Mucosa of rectum (tissue), 2 donors: ENCODE data around the gene CXCR6.

Experiments
- H3K27ac ChIP-seq, 2 donors: one replicate each; pipeline ENCODE4 v1.7.0; 2013; ENCODE audit warnings: inconsistent platforms in 2 of 2, low read depth in 2 of 2, low read length in 2 of 2
- H3K27me3 ChIP-seq, 2 donors: one replicate each; pipeline ENCODE4 v1.7.0; 2013; ENCODE audit warnings: low read length in 2 of 2; ENCODE audit not compliant: control insufficient read depth in 2 of 2, insufficient read depth in 2 of 2
- H3K36me3 ChIP-seq, 2 donors: one replicate each; pipeline ENCODE4 v1.7.0; 2013; ENCODE audit warnings: low read length in 2 of 2; ENCODE audit not compliant: control insufficient read depth in 2 of 2, insufficient read depth in 2 of 2
- H3K4me1 ChIP-seq, 2 donors: one replicate each; pipeline ENCODE4 v1.7.0; 2013; ENCODE audit warnings: low read length in 2 of 2, mild to moderate bottlenecking in 1 of 2; ENCODE audit not compliant: control insufficient read depth in 2 of 2, insufficient read depth in 2 of 2
- H3K4me3 ChIP-seq, 2 donors: one replicate each; pipeline ENCODE4 v1.7.0; 2013; ENCODE audit warnings: low read length in 2 of 2
- H3K9ac ChIP-seq, 2 donors: one replicate each; pipeline ENCODE4 v1.7.0; 2013; ENCODE audit warnings: low read length in 2 of 2, low read depth in 1 of 2, mild to moderate bottlenecking in 1 of 2
- H3K9me3 ChIP-seq, 2 donors: one replicate each; pipeline ENCODE4 v1.7.0; 2013; ENCODE audit warnings: low read length in 2 of 2; ENCODE audit not compliant: control insufficient read depth in 2 of 2
- donor health status: healthy.
- donor health status: Normal muscosa, but diverticular disease.

Gene CXCR6

DNA sequence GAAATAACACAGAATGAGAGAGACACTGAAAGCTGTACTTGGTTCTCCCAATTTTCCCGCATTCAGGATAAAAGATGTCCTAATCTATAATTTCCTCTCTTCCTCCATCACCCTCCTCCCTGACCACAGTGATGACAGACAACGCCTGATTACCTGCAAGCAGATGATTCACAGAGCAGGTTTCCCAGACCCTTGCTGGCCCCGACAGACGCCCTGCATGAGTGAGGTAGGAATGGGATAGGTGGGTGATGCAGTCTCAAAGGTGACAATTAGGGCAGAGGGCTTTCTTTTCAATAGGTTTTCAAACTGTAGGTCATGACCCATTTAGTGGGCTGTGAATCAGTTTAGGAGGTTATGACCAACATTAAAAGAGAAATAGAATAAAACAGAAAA, 5.2 kb upstream of the CXCR6 start:
- peaks cover 16 to 33% of the 10 kb centered on the region in 2 donors for H3K36me3 ChIP-seq
- H3K4me1 ChIP-seq = peaks cover 6% of the 10 kb centered on the region in 2 donors

DNA sequence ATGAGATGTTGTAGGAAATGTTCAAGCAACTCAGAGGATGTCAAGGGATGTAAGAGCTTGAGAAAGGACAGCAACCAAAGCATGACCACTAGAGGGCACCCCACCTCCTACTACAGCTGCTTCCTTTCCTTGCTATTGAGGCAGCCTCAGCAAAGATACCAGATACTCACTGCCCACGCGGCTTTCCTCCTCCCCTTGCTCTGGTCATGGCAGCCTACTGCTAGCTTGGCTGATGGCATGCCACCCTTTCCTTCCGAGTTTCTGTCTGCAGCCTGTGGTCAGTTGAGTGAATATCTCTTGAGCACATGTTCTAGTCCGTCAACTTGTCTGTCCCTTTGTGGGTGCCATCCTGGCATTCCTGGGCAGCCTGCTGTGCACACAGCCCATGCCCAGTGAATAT, 4.4 kb upstream of the CXCR6 start:
- H3K27me3 ChIP-seq = no peaks in the 10 kb centered on the region
- H3K4me3 ChIP-seq = no peak overlapping the region
- H3K9ac ChIP-seq = no peak overlapping the region
- H3K36me3 ChIP-seq = peaks cover 16 to 32% of the 10 kb centered on the region in 2 donors
- no peak overlapping the region for H3K27ac ChIP-seq
- H3K4me1 ChIP-seq = peaks cover 6% of the 10 kb centered on the region in 2 donors
- H3K9me3 ChIP-seq = no peaks in the 10 kb centered on the region

More for the DNA sequence above, 5.2 kb upstream of the CXCR6 start:
- H3K27me3 ChIP-seq = no peaks in the 10 kb centered on the region
- no peak overlapping the region for H3K27ac ChIP-seq
- no peak overlapping the region for H3K4me3 ChIP-seq
- H3K9me3 ChIP-seq = no peaks in the 10 kb centered on the region
- H3K9ac ChIP-seq = no peak overlapping the region

DNA sequence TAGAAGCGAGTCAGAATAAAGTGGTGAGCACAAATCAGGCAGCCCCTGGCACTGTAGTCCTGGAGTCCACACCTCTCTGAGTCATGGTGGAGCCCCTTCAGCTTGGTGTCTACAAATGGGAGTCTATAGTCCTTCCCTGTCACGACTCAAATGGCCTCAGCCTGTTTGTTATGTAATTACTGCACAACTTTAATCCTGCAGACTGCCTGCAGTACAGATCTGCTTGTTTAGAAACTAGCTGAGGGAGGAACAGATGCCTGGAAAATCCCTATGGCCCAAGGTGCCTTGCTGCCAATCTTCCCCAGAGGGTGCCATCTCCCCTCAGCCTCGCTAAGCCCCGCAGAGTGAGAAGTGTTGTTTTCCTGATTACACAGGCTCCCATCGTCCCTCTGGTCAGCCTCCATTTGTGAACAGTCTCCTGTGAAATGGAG, 3.9 kb upstream of the CXCR6 start:
- peaks cover 16 to 27% of the 10 kb centered on the region in 2 donors for H3K36me3 ChIP-seq
- no peaks in the 10 kb centered on the region for H3K27me3 ChIP-seq
- H3K27ac ChIP-seq = no peak overlapping the region
- H3K4me3 ChIP-seq = no peak overlapping the region
- H3K9ac ChIP-seq = no peak overlapping the region
- no peaks in the 10 kb centered on the region for H3K9me3 ChIP-seq
- H3K4me1 ChIP-seq = peaks cover 6% of the 10 kb centered on the region in 2 donors

DNA sequence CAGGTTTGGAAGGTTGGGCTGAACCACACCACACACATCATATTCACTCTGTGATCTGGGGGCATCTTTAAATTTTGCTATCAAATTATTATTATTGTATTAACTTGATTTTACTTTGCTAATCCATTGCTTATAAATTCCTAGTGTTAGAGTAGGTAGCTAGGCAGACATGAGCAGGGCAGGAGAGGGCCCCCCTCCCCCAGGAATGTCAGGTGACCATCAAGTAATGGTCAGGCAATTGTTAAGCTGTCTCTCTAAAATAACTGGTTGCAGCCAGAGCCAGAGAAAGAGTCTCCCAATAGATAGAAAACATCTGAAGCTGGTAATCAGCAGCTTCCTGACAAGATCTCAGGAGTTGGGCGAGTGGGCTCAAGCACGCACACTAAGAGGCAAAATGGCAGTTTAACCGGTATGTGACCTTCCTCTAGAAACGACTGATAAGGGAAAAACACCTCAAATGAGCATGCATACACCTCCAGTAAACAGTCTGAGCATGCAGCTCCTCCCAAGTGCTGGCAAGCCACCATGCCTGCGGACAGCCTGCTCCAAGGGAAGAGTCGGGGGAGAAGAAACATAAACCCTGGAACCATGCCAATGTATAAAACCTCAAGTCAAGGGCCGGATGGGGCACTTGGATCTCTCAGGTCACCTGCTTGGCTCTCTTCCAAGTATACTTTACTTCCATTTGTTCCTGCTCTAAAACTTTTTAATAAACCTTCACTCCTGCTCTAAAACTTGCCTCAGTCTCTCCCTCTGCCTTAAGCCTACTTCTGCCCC, 3.1 kb upstream of the CXCR6 start:
- Histone ChIP-seq H3K36me3 (peaks cover 10 to 19% of the 10 kb centered on the region in 2 donors), H3K9me3 (no peaks in the 10 kb centered on the region), H3K9ac (no peak overlapping the region), H3K4me3 (no peak overlapping the region), H3K4me1 (peaks cover 6% of the 10 kb centered on the region in 2 donors), H3K27ac (no peak overlapping the region), H3K27me3 (no peaks in the 10 kb centered on the region)

DNA sequence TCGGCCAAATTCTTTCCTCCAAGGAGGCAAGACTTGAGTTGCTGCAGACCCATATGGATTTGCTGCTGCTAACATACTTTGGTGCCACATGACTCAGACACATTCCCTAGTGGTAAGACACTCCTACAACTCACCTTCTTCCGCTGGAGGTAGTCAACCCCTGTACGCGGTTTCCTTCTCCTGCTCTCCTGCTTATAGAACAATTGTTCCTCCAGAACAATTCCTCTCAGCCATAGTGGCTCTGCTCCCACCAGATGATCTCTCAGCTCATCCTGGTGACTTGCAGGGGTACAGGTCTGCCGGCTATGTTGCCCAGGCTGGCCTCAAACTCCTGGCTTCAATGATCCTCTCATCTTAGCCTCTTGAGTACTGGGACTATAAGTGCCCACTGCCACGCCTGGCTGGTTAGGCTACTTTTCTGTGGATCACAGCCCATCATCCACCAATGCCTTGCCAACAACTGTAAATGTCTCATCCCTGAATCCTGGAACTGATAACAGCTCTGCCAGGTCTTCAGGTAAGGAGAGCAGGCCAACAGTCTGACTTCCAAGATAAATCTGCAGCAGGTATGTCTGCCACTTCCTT, 2.4 kb upstream of the CXCR6 start:
- Histone ChIP-seq H3K36me3 (peaks cover 4 to 17% of the 10 kb centered on the region in 2 donors), H3K27ac (no peak overlapping the region), H3K9me3 (no peaks in the 10 kb centered on the region), H3K4me3 (no peak overlapping the region), H3K27me3 (no peaks in the 10 kb centered on the region), H3K9ac (no peak overlapping the region), H3K4me1 (peaks cover 6% of the 10 kb centered on the region in 2 donors)

DNA sequence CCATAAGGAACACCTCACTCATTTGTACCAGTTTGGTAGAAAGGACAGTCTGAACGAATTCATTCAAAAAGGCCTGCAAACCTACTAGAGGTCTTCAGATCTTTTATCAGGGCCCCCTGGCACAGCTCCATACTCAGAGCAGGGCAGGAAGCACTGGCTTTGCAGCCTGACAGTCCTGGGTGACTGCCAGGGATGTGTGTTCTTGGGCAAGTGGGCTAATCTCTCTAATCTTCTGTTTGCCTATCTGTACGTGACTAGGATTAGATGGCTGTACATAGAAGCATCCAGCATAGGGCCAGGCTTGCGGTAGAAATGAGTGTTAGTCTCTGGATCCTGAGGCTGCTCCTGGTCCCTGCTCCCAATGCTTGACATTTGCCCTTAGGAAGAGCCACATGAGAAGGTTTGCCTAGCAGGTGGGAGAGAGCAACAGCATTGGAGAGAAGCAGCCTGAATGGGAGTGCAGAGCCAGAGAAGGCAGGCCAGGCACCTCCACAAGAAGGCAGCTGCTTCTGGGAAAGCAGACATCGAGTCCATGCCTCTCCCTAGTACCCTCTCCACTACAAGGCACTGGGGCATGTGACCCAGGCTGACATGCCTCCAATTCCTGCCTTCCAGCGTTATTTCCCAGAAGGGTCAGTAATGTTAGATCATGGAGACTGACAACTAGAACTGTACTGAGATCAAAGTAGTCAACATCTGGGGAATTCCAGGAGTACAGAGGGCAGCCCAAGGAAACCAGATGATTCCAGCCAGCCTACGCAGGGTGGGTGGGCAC, 1.0 kb upstream of the CXCR6 start:
- H3K4me3 ChIP-seq = no peak overlapping the region
- peak overlapping the region in 1 of 2 donors; percentile 6 for H3K27ac ChIP-seq

DNA sequence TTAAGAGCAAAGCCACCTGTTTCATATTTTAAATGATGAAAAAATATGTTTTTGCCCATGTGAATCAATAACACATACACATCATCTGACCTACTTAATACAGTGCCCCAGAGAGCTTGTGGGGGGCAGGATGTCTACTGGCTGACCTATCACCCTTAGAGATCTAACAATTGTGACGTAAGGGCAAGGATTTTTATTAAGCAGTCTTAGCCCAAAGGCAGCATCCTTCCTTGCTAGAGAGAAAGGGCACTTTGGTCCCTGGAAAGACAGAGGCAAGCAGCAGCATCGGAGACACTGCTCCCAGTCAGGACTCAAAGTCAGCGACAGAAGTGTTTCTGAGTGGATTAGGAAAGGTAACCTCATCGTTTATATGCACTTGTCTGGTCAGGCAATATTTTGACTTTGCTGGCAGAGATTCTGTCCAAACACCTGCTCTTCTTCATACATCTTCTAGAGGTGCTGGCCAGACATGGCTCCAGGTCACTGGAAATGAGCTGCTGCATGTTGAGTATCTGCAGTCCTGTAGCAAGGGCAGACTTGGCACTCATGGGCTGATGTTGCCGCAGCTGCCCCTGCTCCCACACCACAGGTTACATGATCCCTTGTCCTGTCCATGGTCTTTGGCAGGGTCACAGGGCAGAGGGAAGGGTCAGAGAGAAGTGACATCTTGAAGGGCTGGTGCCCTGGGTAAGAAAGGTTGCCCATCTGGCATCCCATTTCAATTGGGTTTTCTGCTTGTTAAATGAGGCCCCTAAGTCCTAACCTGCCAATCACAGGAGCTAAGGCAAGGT, 1.8 kb downstream of the CXCR6 start:
- H3K36me3 ChIP-seq = peaks cover 34% of the 10 kb centered on the region in 2 donors
- no peak overlapping the region for H3K9ac ChIP-seq
- no peaks in the 10 kb centered on the region for H3K9me3 ChIP-seq
- peak overlapping the region in 1 of 2 donors; percentile 20 for H3K27ac ChIP-seq
- peaks cover 5 to 11% of the 10 kb centered on the region in 2 donors for H3K4me1 ChIP-seq
- no peak overlapping the region for H3K4me3 ChIP-seq
- H3K27me3 ChIP-seq = no peaks in the 10 kb centered on the region

More for the DNA sequence above, 1.0 kb upstream of the CXCR6 start:
- H3K4me1 ChIP-seq = peaks cover 6% of the 10 kb centered on the region in 2 donors
- H3K9ac ChIP-seq = no peak overlapping the region
- peaks cover 11 to 21% of the 10 kb centered on the region in 2 donors for H3K36me3 ChIP-seq
- no peaks in the 10 kb centered on the region for H3K27me3 ChIP-seq
- no peaks in the 10 kb centered on the region for H3K9me3 ChIP-seq

DNA sequence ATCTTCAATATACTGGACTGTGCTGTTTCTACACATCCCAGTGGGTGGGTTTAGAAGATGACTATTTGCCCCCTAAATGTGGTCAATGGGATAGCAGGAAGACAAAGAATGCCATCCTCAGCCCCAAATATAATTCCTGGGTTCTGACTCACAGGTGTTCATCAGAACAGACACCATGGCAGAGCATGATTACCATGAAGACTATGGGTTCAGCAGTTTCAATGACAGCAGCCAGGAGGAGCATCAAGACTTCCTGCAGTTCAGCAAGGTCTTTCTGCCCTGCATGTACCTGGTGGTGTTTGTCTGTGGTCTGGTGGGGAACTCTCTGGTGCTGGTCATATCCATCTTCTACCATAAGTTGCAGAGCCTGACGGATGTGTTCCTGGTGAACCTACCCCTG, 3.0 kb downstream of the CXCR6 start:
- peak overlapping the region; percentile 23 to 24 for H3K27ac ChIP-seq
- H3K36me3 ChIP-seq = peaks cover 43 to 46% of the 10 kb centered on the region in 2 donors
- H3K9ac ChIP-seq = no peak overlapping the region
- no peak overlapping the region for H3K4me3 ChIP-seq
- H3K4me1 ChIP-seq = peaks cover 5 to 11% of the 10 kb centered on the region in 2 donors
- no peaks in the 10 kb centered on the region for H3K27me3 ChIP-seq
- no peaks in the 10 kb centered on the region for H3K9me3 ChIP-seq

DNA sequence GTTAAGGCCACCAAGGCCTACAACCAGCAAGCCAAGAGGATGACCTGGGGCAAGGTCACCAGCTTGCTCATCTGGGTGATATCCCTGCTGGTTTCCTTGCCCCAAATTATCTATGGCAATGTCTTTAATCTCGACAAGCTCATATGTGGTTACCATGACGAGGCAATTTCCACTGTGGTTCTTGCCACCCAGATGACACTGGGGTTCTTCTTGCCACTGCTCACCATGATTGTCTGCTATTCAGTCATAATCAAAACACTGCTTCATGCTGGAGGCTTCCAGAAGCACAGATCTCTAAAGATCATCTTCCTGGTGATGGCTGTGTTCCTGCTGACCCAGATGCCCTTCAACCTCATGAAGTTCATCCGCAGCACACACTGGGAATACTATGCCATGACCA, 3.6 kb downstream of the CXCR6 start:
- Histone ChIP-seq H3K9me3 (no peaks in the 10 kb centered on the region), H3K9ac (no peak overlapping the region), H3K4me3 (no peak overlapping the region), H3K36me3 (peaks cover 48 to 52% of the 10 kb centered on the region in 2 donors), H3K4me1 (peaks cover 5 to 11% of the 10 kb centered on the region in 2 donors), H3K27ac (peak overlapping the region in 1 of 2 donors; percentile 23), H3K27me3 (no peaks in the 10 kb centered on the region)
